GM12864 (cell line): ENCODE data around the gene PHLDA2.

Experiments
- DNase-seq: peaks from one replicate; pipeline ENCODE4 v3.0.0-alpha.2; 2011; ENCODE audit warnings: low read depth
- H3K4me3 ChIP-seq: 2 replicates; pipeline ENCODE4 v1.5.1; 2011; ENCODE audit warnings: mild to moderate bottlenecking, low read depth, low read length, control low read depth
- CTCF ChIP-seq: IDR thresholded peaks from 2 replicates; pipeline ENCODE4 v1.5.1; 2011; ENCODE audit warnings: low read depth, mild to moderate bottlenecking, moderate library complexity, low read length, control low read depth, inconsistent platforms; ENCODE audit errors: missing control alignments

The PHLDA2 gene

GRCh38 chr11:2931771-2932738 is 2.8 kb upstream of the PHLDA2 start:
- no peak for DNase-seq
- H3K4me3 ChIP-seq: no peak overlapping the region
- no peak for TF ChIP-seq CTCF

DNA sequence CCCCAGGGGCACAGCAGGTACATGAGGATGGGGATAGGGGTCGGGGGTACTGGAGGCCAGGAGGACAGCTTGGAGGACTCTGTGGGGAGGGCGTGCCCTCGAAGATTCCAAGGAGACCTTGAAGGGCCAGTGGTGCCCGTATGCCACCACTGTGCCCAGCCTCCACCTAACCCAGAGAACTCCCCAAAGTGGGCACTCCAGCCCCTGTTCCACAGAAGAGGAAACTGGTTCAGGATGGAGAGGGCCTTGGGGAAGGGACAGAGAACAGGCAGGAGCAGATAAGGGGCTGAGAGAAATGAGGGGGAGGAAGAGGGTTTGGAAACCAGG is 2.2 kb upstream of the PHLDA2 start:
- DNase-seq: no peak

DNA sequence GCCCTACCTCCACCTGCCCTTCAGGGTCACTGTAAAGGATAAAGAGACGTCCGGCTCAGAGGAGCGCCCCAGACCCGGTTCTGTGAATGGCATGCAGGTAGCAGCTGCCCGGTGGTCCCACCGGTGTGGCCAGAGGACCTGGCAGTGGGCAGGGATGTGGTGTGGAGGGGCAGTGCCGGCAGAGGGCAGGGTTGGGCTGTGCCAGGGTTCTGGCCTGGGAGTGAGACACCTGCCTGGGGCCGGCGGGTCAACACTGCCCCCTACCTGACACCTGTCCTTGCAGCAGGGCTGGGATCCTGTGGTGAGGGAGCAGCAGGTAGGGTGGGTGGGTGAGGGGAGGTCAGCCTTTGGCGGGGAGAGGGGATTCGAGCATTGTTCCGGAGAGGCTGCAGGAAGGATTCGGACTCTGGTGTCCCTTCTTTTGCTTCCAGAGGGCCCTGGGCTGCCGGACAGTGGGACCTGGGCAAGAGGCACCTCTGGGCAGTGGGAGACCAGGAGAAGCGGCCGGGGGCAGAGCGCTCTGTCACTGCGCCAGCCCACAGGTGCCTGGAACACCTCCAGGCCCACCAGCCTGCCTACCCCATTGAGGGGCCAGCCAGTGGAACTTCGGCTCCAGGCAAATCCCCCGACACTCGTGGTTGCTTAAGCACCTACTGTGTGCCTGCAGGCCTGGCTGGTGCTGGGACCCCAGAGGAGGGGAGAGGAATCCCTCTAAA is 1.6 kb upstream of the PHLDA2 start:
- peak; percentile 80 for TF ChIP-seq CTCF
- DNase-seq: peak; percentile 31
- H3K4me3 ChIP-seq: peak overlapping the region; percentile 59; the same call in 1 of the 2 replicates

More for the DNA sequence above, 2.2 kb upstream of the PHLDA2 start:
- no peak for TF ChIP-seq CTCF
- H3K4me3 ChIP-seq: no peak overlapping the region

GRCh38 chr11:2929950-2930703 is 907 bp upstream of the PHLDA2 start:
- H3K4me3 ChIP-seq: peak overlapping the region; percentile 59
- no peak for DNase-seq
- peak; percentile 51 for TF ChIP-seq CTCF

DNA sequence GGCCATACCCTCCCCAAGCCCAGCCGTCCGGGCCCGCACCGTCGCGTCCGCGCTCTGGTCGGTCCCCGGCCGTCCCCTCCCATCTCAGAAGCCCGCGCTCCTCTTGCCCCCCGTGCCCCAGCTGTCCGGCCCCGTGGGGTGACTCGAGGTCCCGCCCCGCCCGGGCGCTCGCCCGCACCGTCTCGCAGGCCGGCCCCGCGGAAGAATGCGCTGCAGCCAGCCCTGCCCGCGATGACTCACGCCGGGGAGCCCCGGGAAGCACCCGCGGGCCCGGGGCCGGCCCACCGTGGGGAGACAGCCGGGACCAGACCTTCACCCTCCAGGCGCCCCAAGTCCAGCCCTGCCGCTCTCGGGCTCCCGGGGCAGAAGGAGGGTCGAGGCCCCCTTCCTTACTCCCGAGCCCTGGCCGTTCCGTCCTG is 320 bp upstream of the PHLDA2 start:
- H3K4me3 ChIP-seq: peak overlapping the region; percentile 59
- no peak for TF ChIP-seq CTCF

DNA sequence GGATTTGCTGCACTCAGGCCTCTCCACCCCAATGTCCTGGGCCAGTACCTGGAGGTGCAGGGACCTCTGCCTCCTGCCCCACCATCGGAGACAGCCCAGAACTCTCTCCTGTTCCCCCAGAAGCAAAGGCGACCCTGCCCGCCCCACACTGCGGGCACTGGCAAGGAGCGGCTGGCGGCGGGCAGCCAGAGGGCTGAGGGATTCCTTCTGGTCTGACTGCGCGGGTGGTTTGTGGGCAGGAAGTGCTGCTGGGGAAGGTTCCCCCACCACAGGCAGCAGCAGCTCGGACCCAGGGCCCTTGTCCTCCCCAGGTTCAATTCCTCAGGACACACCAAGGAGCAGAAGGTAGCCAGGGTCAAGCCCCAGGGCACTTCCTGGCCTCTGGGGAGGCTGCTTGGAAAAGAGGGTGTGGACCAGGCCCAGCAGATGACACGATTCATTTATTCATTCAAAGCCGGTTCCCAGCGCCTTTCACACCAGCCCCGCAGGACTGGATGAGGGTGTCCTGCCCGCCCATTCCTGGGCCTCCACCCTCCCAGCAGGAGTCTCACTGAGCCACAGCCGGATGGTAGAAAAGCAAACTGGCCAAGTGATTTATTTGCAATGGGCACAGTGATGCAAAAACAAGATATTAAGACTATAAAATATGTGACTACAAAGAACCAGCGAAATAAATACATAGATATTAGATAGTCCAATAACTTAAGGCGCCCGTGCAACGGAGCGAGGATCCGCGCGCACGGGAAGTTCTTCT is 1.2 kb downstream of the PHLDA2 start:
- no peak overlapping the region for H3K4me3 ChIP-seq
- DNase-seq: no peak
- no peak for TF ChIP-seq CTCF

More for the DNA sequence above, 320 bp upstream of the PHLDA2 start:
- no peak for DNase-seq
